Right ventricle myocardium superior (tissue), 1 donor: ENCODE data around the gene TMEM151B. TPM values are rescaled to one million over a fixed set of nuclear protein-coding genes. Genes with fewer than 3 reads are reported as not detected.
A peak's percentile ranks its signal among the peaks of the same experiment; 100 is the strongest.

Source experiments
- ATAC-seq: fragments of 200-7000 bp; cut with Tn5 transposase; one replicate; pipeline ENCODE4 v1.9.1; 2020; ENCODE audit warnings: mild to moderate bottlenecking; ENCODE audit not compliant: poor library complexity
- DNase-seq: peaks from one replicate; pipeline ENCODE4 v3.0.0-alpha.2; 2020
- intact Hi-C: fragments of 100-400 bp; cut with DNase I; formaldehyde crosslinking; loops from one replicate; pipeline ENCODE4 v1.11.2; 2022
- total RNA-seq: library from RNA; stranded (reverse); fragmentation: NEBNext Ultra II Directional; extraction: Animal tissue kit (Norgen Biotek cat#: 25700); gene quantifications from one replicate; pipeline ENCODE4 v1.2.1, GENCODE V29; 2021
- donor health status: DM: no; HTN: yes; CAD: no; lungs with severe emphysema.

Gene TMEM151B
- total RNA-seq, 1 donor from 2014 or later: not detected

DNA sequence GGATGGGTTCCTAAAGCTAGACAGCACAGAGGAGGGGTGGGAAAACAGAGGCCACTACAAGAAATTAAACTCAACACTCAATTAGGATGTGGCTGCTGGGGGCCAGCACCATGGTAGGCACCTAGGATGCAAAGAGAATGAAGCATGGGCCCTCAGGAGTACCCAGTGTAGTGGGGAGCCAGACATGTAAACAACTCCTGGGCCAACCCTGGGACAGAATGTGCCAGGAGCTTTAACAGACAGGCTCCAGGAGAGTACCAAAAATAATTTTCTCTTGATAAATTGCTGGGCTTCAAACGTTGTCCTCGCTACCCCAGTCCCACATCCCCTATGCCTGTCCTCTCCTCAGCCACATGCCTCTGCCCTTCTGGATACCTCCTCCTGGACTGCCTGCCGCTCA lies 1.7 kb downstream of the TMEM151B start:
- ATAC-seq (no peak), DNase-seq (no peak)
- intact Hi-C loops: no loop called here

DNA sequence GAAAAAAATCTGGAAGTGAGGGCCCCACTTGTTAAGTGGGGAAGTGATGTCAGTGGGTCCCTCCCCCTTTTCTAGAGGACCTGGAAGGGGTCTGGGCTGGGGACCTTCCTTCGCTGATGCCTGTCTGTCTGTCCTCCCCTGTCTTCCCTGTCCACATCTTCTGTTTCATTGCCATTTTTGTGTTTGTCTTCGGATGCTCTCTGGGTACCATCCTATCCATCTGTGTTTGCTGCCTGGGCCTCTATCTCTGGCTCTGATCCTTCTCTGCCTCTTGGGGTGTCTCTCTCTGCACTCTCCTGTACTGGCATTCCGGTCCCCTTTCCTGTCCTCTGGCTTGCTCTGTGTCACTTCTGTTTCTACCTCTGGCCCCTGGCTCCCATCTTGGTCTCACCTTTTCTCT lies 2.3 kb downstream of the TMEM151B start:
- ATAC-seq (no peak), DNase-seq (no peak)
- intact Hi-C loops: no loop called here

DNA sequence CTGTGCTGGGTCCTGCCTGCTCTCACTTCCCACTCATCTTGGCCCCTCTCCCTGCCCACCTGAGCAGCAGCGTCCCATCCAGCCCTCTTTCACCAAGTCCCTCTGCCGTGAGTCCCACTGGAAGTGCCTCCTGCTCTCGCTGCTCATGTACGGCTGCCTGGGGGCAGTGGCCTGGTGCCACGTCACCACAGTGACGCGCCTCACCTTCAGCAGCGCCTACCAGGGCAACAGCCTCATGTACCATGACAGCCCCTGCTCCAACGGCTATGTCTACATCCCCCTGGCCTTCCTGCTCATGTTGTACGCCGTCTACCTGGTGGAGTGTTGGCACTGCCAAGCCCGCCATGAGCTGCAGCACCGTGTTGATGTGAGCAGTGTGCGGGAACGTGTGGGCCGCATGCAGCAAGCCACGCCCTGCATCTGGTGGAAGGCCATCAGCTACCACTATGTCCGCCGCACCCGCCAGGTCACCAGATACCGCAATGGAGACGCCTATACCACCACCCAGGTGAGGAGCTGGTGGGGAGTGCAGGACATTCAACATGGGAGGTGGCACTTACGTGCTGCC lies 2.8 kb downstream of the TMEM151B start:
- intact Hi-C loops: no loop called here
- DNase-seq (no peak), ATAC-seq (no peak)

DNA sequence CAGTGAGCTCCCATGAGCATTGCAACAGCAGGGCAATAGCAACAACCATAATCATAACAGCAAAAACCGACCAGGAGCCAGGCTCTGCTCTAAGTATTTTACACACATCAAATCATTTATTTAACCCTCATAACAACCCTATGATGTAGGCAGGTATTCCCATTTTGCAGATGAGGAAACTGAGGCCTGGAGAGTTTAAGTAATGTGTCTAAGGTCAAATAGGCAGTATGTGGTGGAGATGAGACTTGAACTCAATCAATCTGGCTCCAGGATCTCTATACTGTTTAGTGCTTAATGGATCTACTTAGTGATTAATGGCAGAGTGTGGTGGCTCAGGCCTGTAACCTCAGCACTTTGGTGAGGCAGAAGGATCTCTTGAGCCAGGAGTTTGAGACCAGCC lies 3.4 kb downstream of the TMEM151B start:
- no peak for DNase-seq
- intact Hi-C loops: no loop called here
- ATAC-seq: no peak

DNA sequence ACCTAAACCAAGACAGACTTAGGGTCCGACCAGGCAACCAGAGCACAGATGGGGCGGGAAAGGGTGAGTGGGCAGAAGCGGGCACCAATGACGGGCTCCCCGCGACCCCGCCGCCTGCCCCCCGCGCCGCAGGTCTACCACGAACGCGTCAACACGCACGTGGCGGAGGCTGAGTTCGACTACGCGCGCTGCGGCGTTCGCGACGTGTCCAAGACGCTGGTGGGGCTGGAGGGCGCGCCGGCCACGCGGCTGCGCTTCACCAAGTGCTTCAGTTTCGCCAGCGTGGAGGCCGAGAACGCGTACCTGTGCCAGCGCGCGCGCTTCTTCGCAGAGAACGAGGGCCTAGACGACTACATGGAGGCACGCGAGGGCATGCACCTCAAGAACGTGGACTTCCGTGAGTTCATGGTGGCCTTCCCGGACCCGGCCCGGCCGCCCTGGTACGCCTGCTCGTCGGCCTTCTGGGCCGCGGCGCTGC lies 5.1 kb downstream of the TMEM151B start:
- ATAC-seq (no peak), DNase-seq (no peak)
- intact Hi-C loops: no loop called here

GRCh38 chr6:44275749-44276648 lies 5.7 kb downstream of the TMEM151B start:
- intact Hi-C loops: no loop called here
- no peak for DNase-seq

GRCh38 chr6:44276667-44277640 lies 6.7 kb downstream of the TMEM151B start:
- DNase-seq (no peak), ATAC-seq (no peak)
- intact Hi-C loops: no loop called here

More at GRCh38 chr6:44275749-44276648, 5.7 kb downstream of the TMEM151B start:
- ATAC-seq: peak; percentile 71

DNA sequence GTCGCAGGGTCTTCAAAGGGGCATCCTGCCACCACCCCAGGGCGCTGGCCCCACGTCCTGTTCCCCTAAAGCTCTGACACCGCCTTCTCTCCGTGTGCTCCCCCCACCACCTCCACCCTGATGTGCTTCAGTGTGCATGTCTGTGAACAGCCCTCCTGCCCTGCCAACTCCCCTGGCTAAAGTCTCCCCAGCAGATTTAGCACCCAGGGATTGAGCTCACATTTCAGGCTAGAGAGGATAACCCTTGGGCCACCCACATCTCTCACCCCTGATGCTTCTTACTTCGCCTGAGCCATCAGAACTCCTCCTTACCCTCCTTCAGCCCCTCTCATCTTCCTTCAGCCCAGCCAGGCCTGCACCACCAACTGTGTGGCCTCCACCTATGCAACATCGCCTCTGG lies 7.5 kb downstream of the TMEM151B start:
- ATAC-seq: no peak
- DNase-seq: no peak
- intact Hi-C loops: no loop called here

DNA sequence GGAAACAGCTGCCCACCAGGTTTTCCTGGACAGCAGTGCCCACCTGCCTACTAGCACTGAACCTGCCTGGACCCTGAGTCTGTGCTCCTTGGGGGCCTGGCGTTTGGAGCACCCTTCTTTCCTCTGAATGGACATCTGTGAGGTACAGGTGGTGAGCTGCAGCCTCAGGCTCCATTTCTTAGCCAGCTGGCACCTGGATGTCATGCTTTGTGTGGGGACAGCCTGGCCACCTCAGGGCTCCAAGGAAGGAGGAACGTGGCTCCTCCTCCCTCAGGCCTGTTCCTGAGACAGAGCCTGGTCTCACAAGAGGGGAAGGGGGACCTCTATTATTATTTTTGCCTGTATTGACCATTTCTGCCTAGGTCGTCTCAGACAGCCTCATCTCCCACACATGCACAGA lies 8.1 kb downstream of the TMEM151B start:
- intact Hi-C loops: no loop called here
- DNase-seq (no peak), ATAC-seq (no peak)

GRCh38 chr6:44278774-44279697 lies 8.8 kb downstream of the TMEM151B start:
- DNase-seq (no peak), ATAC-seq (no peak)
- intact Hi-C loops: no loop called here

- intact Hi-C loops: no loop called here
- ATAC-seq (no peak), DNase-seq (no peak)
Measured at GRCh38 chr6:44284121-44284520, 13.9 kb downstream of the TMEM151B start.

GRCh38 chr6:44284867-44285266 lies 14.6 kb downstream of the TMEM151B start:
- intact Hi-C loops: no loop called here
- ATAC-seq: no peak
- DNase-seq: no peak

DNA sequence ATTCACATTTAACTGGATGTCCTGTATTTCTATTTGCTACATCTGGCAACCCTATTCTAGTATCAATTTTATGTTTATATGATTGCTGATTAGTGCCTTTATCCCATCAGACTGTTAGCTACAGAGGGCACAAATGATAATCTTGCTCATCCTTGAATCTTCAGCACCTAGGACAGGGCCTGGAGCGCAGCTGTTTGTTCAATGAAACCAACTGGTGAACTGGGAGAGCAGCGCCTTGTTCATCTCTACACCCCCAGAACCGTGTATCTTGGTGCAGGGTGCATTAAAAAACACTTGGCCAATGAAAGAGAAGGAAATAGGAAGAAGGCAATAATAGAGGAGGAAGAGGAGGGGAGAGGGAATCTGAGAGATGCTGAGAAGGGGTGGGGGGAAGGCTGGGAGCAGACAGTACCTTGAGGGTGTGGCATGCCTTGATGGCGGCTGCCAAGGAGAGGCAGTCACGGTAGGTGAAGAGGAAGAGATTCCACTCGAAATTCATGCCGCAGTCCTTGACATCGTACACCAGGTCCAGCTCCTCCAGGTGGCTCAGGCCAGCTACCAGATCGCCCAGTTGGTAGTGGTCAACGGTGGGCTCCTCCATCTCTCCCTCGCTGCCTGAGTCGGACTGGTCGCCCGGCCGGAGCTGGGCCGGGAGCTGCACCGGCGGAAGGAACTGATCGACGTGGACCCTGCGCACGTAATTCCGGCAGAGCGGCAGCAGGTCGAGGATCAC lies 15.5 kb downstream of the TMEM151B start:
- intact Hi-C loops: no loop called here
- DNase-seq (no peak), ATAC-seq (no peak)

GRCh38 chr6:44286285-44286565 lies 16.0 kb downstream of the TMEM151B start:
- intact Hi-C loops: no loop called here
- DNase-seq: no peak
- no peak for ATAC-seq

DNA sequence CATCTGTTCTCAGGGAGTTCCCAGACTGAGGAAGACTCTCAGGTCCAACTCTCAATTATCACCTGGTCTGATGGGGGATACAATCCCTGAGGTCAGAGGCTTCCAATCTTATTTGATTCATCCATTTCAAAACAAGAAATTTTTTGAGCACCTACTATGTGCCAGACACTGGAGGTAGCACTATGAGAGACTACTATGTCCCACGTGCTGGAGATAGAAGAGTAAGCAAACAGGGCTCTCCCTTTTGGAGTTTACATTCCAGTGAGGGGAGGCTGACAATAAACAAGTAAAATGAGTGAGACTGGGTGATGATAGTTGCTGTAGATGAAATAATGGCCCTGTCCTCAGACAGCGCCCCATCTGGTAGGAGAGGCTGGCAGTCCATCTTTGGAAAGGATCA lies 16.5 kb downstream of the TMEM151B start:
- intact Hi-C loops: no loop called here
- no peak for ATAC-seq
- DNase-seq: no peak

- ATAC-seq (no peak), DNase-seq (no peak)
- intact Hi-C loops: no loop called here
Measured at GRCh38 chr6:44289726-44290260, 19.5 kb downstream of the TMEM151B start.

GRCh38 chr6:44291841-44292240 lies 21.6 kb downstream of the TMEM151B start:
- ATAC-seq (no peak), DNase-seq (no peak)
- intact Hi-C loops: no loop called here
